Measurements from ENCODE around the gene CCDC169. TPM values are rescaled to one million over a fixed set of nuclear protein-coding genes. Genes with fewer than 3 reads are reported as not detected.
A peak's percentile ranks its signal among the peaks of the same experiment; 100 is the strongest.

CCDC169 gene
- total RNA-seq: under 1 TPM in 2 of 4 donors, not detected in 2; 0.48 to 0.55 TPM

- Histone ChIP-seq H3K36me3 (no peaks in the 10 kb centered on the region), H3K27ac (peak within 1 kb of the TSS; percentile 65 to 81 (median 73)), H3K4me3 (peak within 1 kb of the TSS; percentile 20 to 66 (median 49)), H3K9me3 (no peaks in the 10 kb centered on the region), H3K4me1 (peaks cover 0 to 16% (median 3%) of the 10 kb centered on the region in 4 donors), H3K27me3 (peaks cover 11% of the 10 kb centered on the region)
- no peak for TF ChIP-seq EP300 (IDR thresholded peaks at IDR 0.05; ENCODE audit: low read depth)
- peak; percentile 9 to 67 (median 57) for TF ChIP-seq POLR2AphosphoS5 (IDR thresholded peaks at IDR 0.05)
- 0 to 12% methylated on average over 4 to 32 of the region's 53 CpGs for WGBS, 2 donors (ENCODE audit: low coverage in 1 of 2)
- in situ Hi-C loops (cut with MboI; ENCODE audit: low pct_ligation_motif_present in 1 of 4, low pct_unique_long_range_greater_than_20kb in 1 of 4, low sequenced_read_pairs in 3 of 4): loop anchor here in 1 of 4 donors (25.0 kb wide), 1 partner anchor 440 kb away; no protein-coding TSS in a partner anchor
- intact Hi-C loops (cut with DNase I; ENCODE audit: low total_unique reads): no loop called here
- peak; percentile 73 for DNase-seq
Measured at GRCh38 chr13:36297366-36298338, at the start of gene CCDC169. Gene CCDC169 (minus strand): TSS chr13:36297814. CDS start chr13:36297719, 95 bp downstream.

GRCh38 chr13:36346222-36347083 lies 48.8 kb upstream of the CCDC169 start, which contains the start of gene SPART:
Gene SPART (minus strand): TSS chr13:36346394. CDS start chr13:36335830, 10,564 bp downstream.
- intact Hi-C loops (cut with DNase I; ENCODE audit: low total_unique reads) (loop anchor here (5.0 to 10.0 kb wide), 2 partner anchors 51 to 62 kb away; no protein-coding TSS in a partner anchor), in situ Hi-C loops (cut with MboI; ENCODE audit: low pct_ligation_motif_present in 1 of 4, low pct_unique_long_range_greater_than_20kb in 1 of 4, low sequenced_read_pairs in 3 of 4) (no loop called here)

GRCh38 chr13:36345438-36346221 lies 48.0 kb upstream of the CCDC169 start:
- peaks cover 0 to 24% (median 4%) of the 10 kb centered on the region in 4 donors for H3K4me1 ChIP-seq
- peak overlapping the region; percentile 94 to 98 (median 95) for H3K27ac ChIP-seq
- no peaks in the 10 kb centered on the region for H3K9me3 ChIP-seq
- intact Hi-C loops (cut with DNase I; ENCODE audit: low total_unique reads) (loop anchor here (5.0 to 10.0 kb wide), 2 partner anchors 52 to 61 kb away; no protein-coding TSS in a partner anchor), in situ Hi-C loops (cut with MboI; ENCODE audit: low pct_ligation_motif_present in 1 of 4, low pct_unique_long_range_greater_than_20kb in 1 of 4, low sequenced_read_pairs in 3 of 4) (no loop called here)
- peak; percentile 60 for DNase-seq
- H3K36me3 ChIP-seq: no peaks in the 10 kb centered on the region
- WGBS, 2 donors (ENCODE audit: low coverage in 1 of 2): 5 to 10% methylated on average over 19 to 49 of the region's 50 CpGs
- peaks cover 17% of the 10 kb centered on the region for H3K27me3 ChIP-seq
- peak overlapping the region; percentile 58 to 75 (median 68) for H3K4me3 ChIP-seq
- TF ChIP-seq CTCF (IDR thresholded peaks at IDR 0.05) (no peak), EP300 (IDR thresholded peaks at IDR 0.05; ENCODE audit: low read depth) (no peak), POLR2A (IDR thresholded peaks at IDR 0.05) (peak; percentile 19), POLR2AphosphoS5 (IDR thresholded peaks at IDR 0.05) (peak; percentile 48 to 59 (median 56))

More at GRCh38 chr13:36346222-36347083, 48.8 kb upstream of the CCDC169 start, which contains the start of gene SPART:
- WGBS, 2 donors (ENCODE audit: low coverage in 1 of 2): 0 to 2% methylated on average over 1 to 49 of the region's 86 CpGs
- Histone ChIP-seq H3K27ac (peak within 1 kb of the TSS; percentile 94 to 98 (median 95)), H3K9me3 (no peaks in the 10 kb centered on the region), H3K27me3 (peaks cover 17% of the 10 kb centered on the region), H3K36me3 (no peaks in the 10 kb centered on the region), H3K4me3 (peak within 1 kb of the TSS; percentile 58 to 75 (median 68)), H3K4me1 (peaks cover 0 to 20% (median 4%) of the 10 kb centered on the region in 4 donors)
- DNase-seq: peak; percentile 90
- no peak for TF ChIP-seq EP300 (IDR thresholded peaks at IDR 0.05; ENCODE audit: low read depth)
- peak; percentile 18 for TF ChIP-seq POLR2A (IDR thresholded peaks at IDR 0.05)
- peak; percentile 85 to 95 (median 87) for TF ChIP-seq CTCF (IDR thresholded peaks at IDR 0.05)
- TF ChIP-seq POLR2AphosphoS5 (IDR thresholded peaks at IDR 0.05): peak in 2 of 3 donors; percentile 37 to 82
